MG63 (cell line): ENCODE measurements around the gene MORN5. TPM values are rescaled to one million over a fixed set of nuclear protein-coding genes. Genes with fewer than 3 reads are reported as not detected.

Experiments
- DNase-seq: peaks from one replicate; pipeline ENCODE4 v3.0.0-alpha.2; 2020
- H3K27me3 ChIP-seq: fragments of 250-450 bp; sonication (Bioruptor Pico); 2 replicates; pipeline ENCODE4 v1.5.1; 2020; ENCODE audit warnings: mild to moderate bottlenecking, moderate library complexity
- H3K36me3 ChIP-seq: fragments of 250-450 bp; sonication (Bioruptor Pico); 2 replicates; pipeline ENCODE4 v1.5.1; 2020; ENCODE audit warnings: mild to moderate bottlenecking, moderate library complexity
- H3K4me3 ChIP-seq: fragments of 250-450 bp; sonication (Bioruptor Pico); 2 replicates; pipeline ENCODE4 v1.5.1; 2020; ENCODE audit warnings: mild to moderate bottlenecking, moderate library complexity
- H3K9me3 ChIP-seq: fragments of 250-450 bp; sonication (Bioruptor Pico); 2 replicates; pipeline ENCODE4 v1.5.1; 2020; ENCODE audit warnings: mild to moderate bottlenecking, moderate library complexity
- total RNA-seq: library from RNA; depleted of rRNA; stranded (reverse); fragments of >200 nt; shearing (Covaris generic); gene quantifications from 2 replicates; pipeline ENCODE4 v1.2.3, GENCODE V29; 2014; ENCODE audit warnings: low replicate concordance; rRNA removed

MORN5 gene
- total RNA-seq, 1 experiment from 2014 or later: not detected

DNA sequence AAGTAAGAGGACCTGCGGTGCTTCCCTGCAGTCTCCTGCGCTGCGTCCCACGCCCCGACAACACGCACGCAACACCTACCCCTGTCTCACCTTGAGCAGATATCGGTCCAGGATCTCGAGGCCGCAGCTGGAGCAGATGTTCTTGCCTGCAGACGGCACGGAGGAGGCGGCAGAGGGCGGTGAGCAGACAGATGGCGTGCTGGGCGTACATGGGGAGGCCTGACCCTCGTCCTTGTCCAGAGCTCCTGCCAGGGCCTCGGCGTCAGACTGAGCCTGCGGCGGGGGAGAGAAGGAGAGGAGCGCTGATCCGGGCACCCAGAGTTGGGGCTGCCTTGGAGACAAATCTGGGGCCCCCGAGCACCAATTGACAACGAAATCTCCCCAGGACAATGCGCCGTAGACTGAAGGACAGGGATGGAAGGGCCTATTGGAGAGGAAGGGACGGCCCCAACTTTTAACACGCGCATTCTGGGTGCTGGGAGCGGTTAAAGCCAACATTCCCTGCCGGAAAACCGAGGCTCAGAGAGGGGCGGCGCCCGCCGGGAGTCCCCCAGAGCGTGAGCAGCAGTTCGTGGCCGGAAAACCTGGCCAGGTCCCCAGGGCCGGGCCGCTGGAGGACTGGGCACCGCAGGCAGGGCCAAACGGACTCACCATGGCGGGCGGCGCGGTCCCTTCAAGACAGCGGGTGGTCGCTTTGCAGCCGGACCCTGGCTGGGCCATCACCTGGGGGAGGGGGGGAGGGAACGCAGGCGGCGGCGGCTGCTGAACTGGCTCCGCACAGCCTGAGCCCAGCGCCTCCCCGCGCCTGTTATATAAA, 67.3 kb downstream of the MORN5 start:
- H3K4me3 ChIP-seq: no peak overlapping the region
- peaks cover 53% of the 10 kb centered on the region for H3K27me3 ChIP-seq
- no peaks in the 10 kb centered on the region for H3K9me3 ChIP-seq
- no peaks in the 10 kb centered on the region for H3K36me3 ChIP-seq
- DNase-seq: no peak

DNA sequence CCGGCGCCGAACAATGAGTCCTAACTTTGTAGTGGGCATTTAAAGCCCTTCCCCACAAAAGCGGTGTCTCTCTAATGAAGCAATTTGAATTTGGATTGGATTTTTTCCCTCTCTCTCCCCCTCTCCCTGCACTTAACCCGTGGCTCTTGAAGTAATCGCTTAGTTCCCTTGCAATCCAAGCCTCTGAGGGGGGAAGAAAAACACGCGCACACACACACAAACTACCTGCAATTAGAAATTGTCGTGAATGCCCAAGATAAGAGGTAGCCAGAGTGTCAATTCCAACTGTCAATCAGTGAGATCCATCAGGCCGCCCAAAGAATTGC, 67.8 kb downstream of the MORN5 start:
- H3K9me3 ChIP-seq: no peaks in the 10 kb centered on the region
- no peak for DNase-seq
- no peak overlapping the region for H3K4me3 ChIP-seq
- H3K36me3 ChIP-seq: no peaks in the 10 kb centered on the region
- H3K27me3 ChIP-seq: peaks cover 54% of the 10 kb centered on the region

DNA sequence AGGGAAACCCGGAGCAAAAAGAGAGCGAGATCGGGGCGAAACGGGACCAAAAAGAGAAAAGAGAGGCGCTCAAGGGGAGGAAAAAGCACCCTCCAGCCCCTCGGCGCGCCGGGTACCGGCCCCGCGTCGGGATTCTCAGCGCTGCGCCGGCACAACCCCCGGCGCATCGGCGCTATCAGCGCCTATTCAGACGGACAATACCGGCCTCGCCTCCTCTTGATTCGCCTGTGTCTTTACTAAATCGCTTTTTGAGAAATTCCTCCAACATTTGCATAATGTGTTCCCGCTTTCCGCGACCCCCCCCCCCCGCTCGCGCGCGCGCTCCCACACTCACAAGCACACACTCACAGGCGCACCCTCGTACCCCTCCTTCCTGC, 68.5 kb downstream of the MORN5 start:
- no peaks in the 10 kb centered on the region for H3K36me3 ChIP-seq
- DNase-seq: no peak
- no peaks in the 10 kb centered on the region for H3K9me3 ChIP-seq
- H3K27me3 ChIP-seq: peaks cover 54% of the 10 kb centered on the region
- peak overlapping the region; percentile 33 for H3K4me3 ChIP-seq

DNA sequence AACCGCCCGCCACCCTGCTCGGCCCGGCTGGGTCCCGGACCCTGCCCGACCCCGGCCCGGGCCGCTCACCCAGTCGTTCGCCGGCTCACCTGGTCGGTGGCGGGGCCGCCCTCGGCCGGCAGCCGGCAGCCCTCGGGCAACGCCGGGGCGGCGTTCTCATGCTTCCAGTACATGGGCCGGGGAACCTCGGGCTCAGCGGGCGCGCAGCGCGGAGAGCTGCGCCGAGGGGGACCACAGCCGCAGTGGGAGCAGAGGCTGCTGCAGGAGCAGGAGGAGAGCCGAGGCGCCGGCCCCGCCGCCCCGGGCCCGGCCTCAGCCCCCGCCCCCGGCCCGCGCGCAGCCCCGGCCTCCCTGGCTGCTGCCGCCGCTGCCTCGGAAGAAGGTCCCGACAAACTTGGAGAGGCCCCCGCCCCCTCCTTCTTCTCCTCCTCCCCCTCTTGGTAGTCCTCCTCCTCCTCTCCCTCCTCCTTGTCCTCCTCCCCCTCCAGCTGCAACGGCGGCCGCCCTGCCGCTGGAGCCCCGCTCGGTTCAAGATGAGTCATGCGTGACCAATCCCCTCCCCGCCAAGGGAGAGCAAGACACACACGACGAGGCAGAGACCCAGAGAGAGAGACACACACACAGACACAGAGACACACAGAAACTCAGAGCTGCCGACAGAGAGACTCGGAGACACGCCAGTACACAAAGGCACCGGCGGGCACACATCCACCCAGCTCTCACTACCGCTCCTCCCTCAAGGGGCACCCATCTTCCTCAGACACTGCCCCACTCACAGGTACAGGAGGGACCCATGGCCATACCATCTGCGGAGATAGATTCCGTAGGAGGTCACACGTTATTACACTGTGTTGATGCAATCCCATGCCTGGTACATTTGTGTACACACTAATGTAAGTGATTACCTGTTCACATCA, 69.1 kb downstream of the MORN5 start, which contains the start of gene LHX6:
TSS of gene LHX6 (minus strand) at position 390 of the 917 bp plus-strand sequence. CDS start at position 173, 217 bp downstream.
- Histone ChIP-seq H3K36me3 (no peaks in the 10 kb centered on the region), H3K9me3 (no peaks in the 10 kb centered on the region), H3K4me3 (peak within 1 kb of the TSS; percentile 33), H3K27me3 (peaks cover 54% of the 10 kb centered on the region)
- peak; percentile 61 for DNase-seq

DNA sequence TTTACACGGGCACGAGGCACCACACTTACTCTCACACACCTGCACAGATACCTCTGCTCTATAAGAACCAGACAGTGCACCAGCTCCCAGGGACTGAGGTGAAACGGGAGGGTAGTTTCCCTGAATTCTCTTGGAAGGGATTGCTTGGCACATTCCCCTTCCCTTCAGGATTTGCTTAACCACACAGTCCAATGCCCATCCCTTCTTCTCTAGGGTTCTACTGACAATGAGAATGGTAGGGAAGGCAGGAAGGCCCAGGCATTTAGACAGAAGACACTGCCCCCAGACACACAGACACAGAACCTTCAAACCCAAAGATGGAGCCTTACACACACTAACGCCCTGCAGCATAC, 69.8 kb downstream of the MORN5 start:
- Histone ChIP-seq H3K36me3 (no peaks in the 10 kb centered on the region), H3K27me3 (peaks cover 54% of the 10 kb centered on the region), H3K4me3 (no peak overlapping the region), H3K9me3 (no peaks in the 10 kb centered on the region)
- DNase-seq: no peak

DNA sequence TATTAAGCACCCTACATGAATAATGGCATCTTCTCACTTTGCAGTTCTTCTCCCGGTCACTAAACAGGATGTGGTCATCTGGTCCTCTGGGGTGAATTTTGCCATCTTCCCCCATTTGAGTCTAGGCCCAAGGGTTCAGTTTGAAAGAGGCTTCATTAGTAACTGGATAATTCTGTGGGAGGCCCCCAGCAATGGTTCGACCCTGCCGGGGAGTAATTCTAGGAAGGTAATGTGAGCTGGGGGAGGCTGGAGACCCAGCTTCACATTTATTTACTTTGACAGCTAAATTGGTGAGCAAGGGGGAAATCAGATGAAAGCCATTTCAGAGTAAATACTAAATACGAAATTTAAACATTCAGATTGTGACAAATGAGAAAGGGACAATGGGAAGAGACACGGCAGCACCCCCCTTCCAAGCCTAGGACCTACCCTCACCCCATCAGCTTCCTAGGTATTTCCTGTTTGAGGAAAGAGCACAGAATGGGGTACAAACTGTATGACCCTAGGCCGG, 73.1 kb downstream of the MORN5 start:
- H3K27me3 ChIP-seq: peaks cover 38% of the 10 kb centered on the region
- H3K36me3 ChIP-seq: no peaks in the 10 kb centered on the region
- H3K9me3 ChIP-seq: no peaks in the 10 kb centered on the region
- no peak overlapping the region for H3K4me3 ChIP-seq
- DNase-seq: no peak

DNA sequence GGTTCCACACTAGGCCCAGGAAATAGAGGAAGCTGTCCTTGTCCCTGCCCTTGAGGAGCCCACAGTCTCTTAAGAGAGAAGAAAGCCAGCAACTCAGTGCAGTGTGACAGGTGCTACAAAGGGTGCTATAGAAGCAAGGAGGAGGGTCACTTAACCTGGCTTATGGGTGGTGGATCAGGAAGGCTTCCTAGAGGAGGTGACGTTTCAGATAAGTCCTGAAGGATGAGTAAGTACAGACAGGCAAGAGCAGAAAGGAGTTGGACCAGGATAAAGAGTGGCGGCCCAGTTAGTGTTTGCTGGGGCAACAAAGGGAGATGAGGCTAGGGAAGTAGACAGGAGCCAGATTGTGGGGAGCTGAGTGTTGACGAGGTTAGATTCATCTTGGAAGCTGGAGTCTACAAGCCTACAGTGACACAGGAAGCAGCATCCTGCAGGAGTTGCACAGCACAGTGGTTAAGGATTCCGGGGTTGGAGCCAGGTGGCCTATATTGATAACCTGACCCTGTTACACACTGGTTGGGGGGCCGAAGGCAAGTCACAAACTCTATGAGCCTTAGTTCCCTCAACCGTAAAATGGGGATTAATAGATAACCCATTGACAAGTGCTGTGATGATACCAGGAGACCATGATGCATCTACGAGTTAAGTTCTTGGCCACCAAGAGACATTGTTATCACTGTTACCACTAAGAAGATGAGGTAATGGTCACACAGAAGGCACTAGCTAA, 74.5 kb downstream of the MORN5 start:
- Histone ChIP-seq H3K36me3 (no peaks in the 10 kb centered on the region; the same call in none of the 2 replicates), H3K9me3 (no peaks in the 10 kb centered on the region), H3K4me3 (no peak overlapping the region), H3K27me3 (peaks cover 29% of the 10 kb centered on the region)
- no peak for DNase-seq

DNA sequence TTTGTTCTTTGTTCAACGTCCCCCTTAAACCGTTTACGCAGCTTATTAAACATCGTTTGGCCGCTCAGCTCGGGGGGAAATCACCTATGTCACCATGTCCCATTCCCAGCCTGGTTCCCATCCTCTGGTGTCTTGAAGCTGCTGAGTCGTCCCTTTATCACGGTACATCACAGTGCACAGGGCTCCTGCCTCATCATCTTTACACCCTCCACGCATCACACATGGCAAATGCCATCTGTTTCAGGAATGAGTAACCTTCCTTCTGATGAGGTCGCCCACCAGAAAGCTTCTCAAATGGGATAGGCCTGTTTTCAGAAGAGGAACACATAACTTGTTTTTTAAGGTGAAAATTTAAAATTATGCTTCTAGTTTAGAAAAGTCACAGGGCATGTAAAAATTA, 77.0 kb downstream of the MORN5 start:
- Histone ChIP-seq H3K9me3 (no peaks in the 10 kb centered on the region), H3K4me3 (no peak overlapping the region), H3K36me3 (peaks cover 16% of the 10 kb centered on the region), H3K27me3 (peaks cover 4% of the 10 kb centered on the region)
- DNase-seq: no peak

DNA sequence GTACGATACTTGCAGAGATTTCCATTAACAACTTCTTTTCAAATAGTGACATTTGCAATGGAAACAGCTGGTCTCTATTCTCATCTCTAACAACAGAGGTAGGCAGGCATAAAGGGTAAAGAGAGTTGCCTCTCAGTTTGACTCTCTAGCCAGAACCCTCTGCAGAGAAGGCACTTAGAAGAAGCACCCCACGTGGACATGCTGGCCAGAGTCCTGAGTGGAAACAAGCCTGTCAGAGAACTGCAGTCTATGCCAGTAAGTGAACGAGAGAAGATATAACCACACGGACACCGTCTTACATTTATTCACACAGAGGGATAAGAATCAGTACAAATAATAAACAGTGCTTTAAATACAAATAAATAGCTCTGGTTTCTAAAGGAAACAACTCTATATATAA, 80.0 kb downstream of the MORN5 start:
- Histone ChIP-seq H3K36me3 (peaks cover 39% of the 10 kb centered on the region), H3K27me3 (no peaks in the 10 kb centered on the region; the same call in 1 of the 2 replicates), H3K4me3 (no peak overlapping the region), H3K9me3 (no peaks in the 10 kb centered on the region)
- no peak for DNase-seq

DNA sequence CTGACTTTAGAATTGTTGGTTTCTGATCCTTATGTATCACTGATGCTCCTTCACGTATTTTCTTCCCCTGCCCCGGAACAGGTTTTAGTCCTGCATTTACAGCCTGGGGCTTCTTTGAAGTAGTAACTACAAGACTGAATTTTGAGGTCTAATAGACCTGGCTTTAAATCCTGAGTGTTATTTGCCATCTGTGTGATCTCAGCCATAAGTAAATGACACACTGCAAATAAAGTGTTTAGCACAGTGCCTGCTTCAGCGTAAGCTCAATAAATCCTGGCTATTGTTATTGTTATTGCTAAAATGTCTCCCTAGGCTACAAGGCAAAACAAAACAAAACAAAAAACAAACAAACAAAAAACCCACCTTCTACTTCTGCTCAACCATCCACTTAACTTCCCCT, 84.6 kb downstream of the MORN5 start:
- no peak for DNase-seq
- no peaks in the 10 kb centered on the region for H3K27me3 ChIP-seq
- peaks cover 54% of the 10 kb centered on the region for H3K36me3 ChIP-seq
- no peaks in the 10 kb centered on the region for H3K9me3 ChIP-seq
- no peak overlapping the region for H3K4me3 ChIP-seq

DNA sequence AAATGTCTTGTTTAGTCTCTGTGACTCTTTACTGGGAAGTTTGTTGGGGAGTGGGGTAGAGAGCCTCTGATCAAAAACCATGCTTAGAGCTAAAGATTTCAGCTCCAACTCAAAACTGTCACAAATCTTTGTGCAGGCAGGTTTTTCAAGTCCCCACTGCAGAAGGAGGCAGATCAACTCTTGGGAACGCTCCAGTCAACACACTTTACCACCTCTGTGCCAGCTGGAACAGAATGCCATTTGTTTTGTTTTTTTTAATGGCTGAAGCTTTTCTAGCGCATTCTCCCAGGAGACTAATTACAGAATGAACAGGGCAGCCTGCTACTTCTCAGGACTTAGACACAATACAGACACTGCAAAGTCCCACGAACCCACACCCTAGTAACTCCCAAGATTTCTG, 87.0 kb downstream of the MORN5 start:
- H3K9me3 ChIP-seq: no peaks in the 10 kb centered on the region
- H3K27me3 ChIP-seq: no peaks in the 10 kb centered on the region
- H3K4me3 ChIP-seq: no peak overlapping the region
- peaks cover 53% of the 10 kb centered on the region for H3K36me3 ChIP-seq
- DNase-seq: no peak

DNA sequence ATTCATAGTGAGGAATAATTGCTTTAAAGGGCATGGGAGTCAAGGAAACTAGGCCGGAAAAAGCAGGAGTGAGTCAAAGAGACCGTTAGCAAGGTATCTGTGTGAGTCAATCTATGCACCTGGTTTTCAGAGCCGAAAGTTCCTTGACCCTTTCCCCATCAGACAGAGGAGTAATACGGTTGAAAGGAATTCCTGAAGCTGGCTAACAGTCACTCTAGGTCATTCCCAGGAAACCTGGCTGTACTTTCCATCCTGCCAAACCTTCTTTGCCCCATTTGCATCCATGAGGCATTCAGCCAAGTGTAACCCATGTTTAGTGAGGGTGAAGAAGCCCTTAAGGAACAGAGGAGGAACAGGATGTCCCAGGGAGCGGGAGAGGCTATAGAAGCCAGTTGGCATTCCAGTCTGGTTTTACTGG, 88.7 kb downstream of the MORN5 start:
- Histone ChIP-seq H3K9me3 (no peaks in the 10 kb centered on the region), H3K36me3 (peaks cover 56% of the 10 kb centered on the region), H3K4me3 (no peak overlapping the region), H3K27me3 (no peaks in the 10 kb centered on the region)
- DNase-seq: no peak

Other genes with a start within 250 kb of the MORN5 start
- 3.2 and 4.0 TPM in 2 replicates for gene TTLL11, start 66.6 kb upstream of the MORN5 start, total RNA-seq
- 44.8 and 68.0 TPM in 2 replicates for gene NDUFA8, start 129 bp upstream of the MORN5 start, total RNA-seq
- not detected in 2 replicates for gene LHX6, start 69.0 kb downstream of the MORN5 start, total RNA-seq
- 8.1 and 10.8 TPM in 2 replicates for gene RBM18, start 104.9 kb downstream of the MORN5 start, total RNA-seq
- 45.9 and 62.5 TPM in 2 replicates for gene MRRF, start 105.0 kb downstream of the MORN5 start, total RNA-seq
- not detected in 2 replicates for gene PTGS1, start 211.1 kb downstream of the MORN5 start, total RNA-seq